Activated CD8-positive, alpha-beta memory T cell treated with anti-CD3 and anti-CD28 coated beads, Interleukin-2, amount 50 U/mL, for 24 hours (primary cell): ENCODE results near the gene SP140L.
"Not testable (repeated sequence)": the region's sequence is repeated elsewhere in the genome, so short reads cannot be mapped to it uniquely, and the experiment has no call there.

Source experiments
- DNase-seq: peaks from one replicate; pipeline ENCODE4 v3.0.0-alpha.2; 2020; ENCODE audit errors: extremely low read depth

The SP140L gene

GRCh38 chr2:230362030-230362691 lies 35.2 kb downstream of the SP140L start:
- no peak for DNase-seq

DNA sequence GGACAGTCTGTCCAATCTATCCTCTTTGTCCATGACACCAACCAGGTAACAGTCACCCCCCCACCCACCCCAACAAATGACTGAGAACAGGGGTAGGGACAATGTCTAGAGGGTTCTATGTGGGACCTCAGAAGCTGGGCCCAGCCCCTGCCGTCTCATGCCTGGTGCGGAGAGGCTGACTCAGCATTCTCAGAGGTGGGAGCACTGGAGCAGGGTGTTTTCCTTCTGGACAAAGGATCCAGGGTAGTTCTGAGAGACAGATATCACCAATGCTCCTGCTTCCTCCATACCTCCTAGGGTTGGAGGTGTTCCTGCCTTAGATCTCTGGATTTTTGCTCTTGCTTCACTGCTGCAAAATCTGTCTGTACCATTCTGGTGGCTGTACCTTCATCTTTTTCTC lies 55.1 kb downstream of the SP140L start:
- no peak for DNase-seq

DNA sequence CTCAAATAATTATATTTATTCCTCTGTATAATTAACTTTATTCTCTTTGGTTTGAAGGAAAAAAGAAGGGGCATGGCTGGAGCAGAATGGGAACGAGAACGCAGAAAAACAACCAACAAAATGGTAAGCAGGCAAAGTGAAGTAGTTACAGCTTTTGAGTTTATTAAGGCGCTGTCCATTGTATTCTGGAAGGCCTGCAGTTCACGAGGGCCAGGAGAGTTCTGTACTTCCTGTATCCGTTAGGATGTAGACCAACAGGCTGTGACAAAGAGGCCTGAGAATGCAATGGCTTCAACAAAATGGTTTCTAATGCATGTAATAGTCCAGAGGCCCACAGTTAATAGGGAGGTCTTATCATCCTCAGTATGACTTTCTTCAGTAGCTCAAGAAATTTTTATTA lies 56.5 kb downstream of the SP140L start:
- no peak for DNase-seq

- DNase-seq: no peak
Measured at GRCh38 chr2:230384986-230385385, 58.0 kb downstream of the SP140L start.

- no peak for DNase-seq
Measured at GRCh38 chr2:230394301-230394700, 67.3 kb downstream of the SP140L start.

DNA sequence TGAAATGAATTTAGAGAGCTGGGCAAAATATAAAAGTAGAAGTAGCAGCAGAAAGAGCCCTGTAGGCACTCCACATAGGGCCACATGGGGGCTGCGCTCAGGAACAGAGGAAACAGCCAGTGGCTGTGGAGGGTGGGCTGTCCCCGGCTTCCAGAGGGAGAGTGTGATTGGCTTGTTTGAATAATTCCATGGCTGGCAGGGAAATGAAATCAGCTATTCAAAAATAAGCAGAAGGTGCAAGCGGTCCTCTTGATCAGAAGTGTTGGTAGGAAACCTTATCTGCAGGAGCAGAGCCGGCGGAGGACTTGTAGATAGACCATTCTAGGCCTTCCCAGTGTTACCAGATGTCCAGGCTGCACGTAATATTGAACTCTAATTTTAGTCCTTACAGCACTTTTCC lies 71.7 kb downstream of the SP140L start:
- not testable (repeated sequence) for DNase-seq

GRCh38 chr2:230400041-230400440 lies 73.0 kb downstream of the SP140L start:
- DNase-seq: no peak

GRCh38 chr2:230400454-230400853 lies 73.5 kb downstream of the SP140L start:
- no peak for DNase-seq

DNA sequence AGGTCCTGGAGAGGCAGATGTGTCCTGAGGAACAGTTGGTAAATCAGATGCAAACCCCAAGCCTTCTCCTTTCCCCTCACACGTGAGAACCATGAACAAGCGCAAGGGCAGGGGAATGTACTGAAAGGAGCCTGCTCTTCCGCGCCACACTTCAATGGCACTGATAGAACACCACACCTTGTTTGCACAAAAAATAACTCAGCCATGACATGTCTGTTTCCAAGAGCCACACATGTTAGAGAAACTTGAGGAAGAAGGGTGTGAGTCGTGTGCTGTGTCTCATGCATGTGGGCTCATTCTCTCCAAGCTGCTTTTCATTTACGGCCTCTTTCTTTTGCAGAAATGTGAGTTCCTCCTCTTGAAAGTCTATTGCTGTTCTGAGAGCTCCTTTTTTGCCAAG lies 74.0 kb downstream of the SP140L start:
- DNase-seq: not testable (repeated sequence)

DNA sequence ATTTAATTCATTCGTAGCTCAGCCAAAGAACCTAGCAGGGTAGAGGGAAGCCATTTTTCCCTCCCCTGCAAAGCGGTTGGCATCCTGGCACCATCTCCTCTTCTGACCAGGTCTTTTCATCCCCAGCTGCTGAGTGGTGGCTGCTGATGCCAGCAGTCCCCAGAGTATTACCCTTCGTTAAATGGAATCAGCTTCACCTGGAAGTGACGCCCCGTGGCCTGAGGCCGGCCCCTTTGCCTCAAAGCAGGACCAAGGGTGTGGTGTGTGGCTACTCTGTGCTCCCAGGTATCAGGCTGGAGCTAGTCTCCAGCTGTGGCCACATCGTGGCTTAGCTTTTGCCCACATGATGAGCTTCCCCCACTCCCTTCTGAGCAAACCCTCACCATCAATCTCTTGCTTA lies 76.8 kb downstream of the SP140L start:
- DNase-seq: no peak

DNA sequence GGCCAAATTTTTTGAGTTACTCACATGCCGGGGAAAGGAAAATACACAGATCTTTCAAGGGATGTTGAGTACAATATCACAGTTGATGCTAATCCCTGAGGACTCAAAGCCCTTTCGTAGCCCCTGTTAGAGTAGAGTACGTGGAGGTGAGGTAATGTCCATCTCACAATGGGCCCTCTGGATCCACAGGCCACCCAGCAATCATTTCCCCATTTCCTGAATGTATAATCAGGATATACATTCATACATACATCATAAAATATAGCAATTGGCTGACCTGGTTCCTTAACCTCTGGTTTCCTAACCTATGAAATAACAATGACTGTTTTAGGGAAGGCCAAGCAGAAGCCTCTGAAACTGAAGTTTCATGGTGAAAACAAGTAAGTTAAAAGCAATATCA lies 78.8 kb downstream of the SP140L start:
- no peak for DNase-seq

- DNase-seq: no peak
Measured at GRCh38 chr2:230408244-230408842, 81.3 kb downstream of the SP140L start.

DNA sequence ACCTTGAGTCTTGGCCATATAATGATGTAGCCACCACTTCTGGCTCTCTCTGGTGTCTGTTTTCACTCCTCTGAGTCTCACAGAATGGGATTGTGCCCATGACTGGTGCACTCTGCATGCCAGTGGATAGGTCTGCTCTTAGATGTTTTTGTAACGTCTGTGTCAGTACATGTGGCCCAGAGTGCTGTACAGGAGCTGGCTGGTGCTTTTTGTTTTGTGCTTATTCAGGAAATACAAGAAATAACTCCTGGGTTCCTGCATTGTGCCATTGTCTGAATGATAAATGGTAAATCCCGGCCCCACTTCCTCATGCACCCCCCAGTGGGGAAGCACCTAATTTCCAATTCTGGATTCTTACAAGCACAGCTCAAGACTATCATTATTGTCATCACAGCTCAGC lies 82.3 kb downstream of the SP140L start:
- not testable (repeated sequence) for DNase-seq

GRCh38 chr2:230410263-230410662 lies 83.3 kb downstream of the SP140L start:
- no peak for DNase-seq

DNA sequence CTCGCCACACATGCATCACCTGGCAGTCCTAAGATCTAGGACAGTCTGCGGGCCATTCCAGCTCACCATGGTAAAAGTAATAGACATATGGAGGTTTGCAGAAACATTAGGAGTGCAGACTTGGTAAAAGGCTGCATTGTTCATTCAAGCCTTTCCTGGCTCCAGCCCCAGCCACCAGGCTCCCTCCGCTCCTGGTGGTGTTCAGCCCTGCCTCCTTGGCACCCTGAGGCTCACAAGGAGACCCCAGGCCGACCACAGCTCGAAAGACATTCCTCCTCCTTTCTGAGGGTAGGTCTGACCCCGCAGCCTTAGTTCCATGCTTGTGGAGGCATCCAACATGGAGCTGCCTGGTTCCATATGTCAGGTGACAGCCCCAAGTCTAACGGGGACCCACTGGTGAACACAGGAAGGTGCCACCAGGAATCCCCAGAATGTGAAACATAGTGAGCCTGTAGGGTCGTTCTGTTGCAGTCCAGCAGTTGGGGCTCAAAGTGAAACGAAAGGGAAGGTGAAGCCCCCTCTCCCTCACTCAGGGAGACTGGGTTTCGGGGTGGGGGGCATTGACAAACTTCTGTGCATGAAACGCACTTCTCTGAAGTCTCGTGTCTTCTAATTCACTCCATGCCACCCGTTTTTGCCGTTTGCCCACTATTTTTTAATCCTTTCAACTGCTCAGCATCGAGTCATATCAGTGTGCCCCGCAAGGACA lies 84.0 kb downstream of the SP140L start:
- no peak for DNase-seq

- DNase-seq: no peak
Measured at GRCh38 chr2:230411570-230412370, 84.8 kb downstream of the SP140L start.

- no peak for DNase-seq
Measured at GRCh38 chr2:230412371-230412711, 85.3 kb downstream of the SP140L start.

DNA sequence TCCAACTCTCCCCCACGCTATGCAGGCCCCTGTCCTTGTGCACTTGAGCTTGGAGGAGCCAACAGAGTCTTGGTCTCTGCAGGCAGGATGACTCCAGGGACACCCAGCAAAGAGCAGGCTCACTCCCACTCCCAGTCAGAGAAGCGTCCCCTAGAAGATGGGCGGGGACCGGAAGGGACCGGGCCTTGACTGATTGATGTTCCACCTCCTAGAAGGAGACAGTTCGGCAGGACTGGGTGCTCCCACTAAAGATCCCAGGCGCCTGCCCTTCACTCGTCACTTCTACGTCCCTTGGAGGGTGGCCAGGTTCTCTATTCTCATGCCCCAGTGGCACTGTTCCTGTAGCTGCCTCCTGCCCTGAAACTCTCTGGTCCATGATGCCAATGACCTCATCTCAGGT lies 85.9 kb downstream of the SP140L start:
- no peak for DNase-seq

GRCh38 chr2:230413479-230413878 lies 86.5 kb downstream of the SP140L start:
- DNase-seq: no peak

- no peak for DNase-seq
Measured at GRCh38 chr2:230414302-230414701, 87.3 kb downstream of the SP140L start.

GRCh38 chr2:230416061-230416721 lies 89.2 kb downstream of the SP140L start, which contains the start of gene SP100:
TSS of gene SP100 (plus strand) at chr2:230416201. CDS start at chr2:230416297, 96 bp downstream.
- peak; percentile 48 for DNase-seq

DNA sequence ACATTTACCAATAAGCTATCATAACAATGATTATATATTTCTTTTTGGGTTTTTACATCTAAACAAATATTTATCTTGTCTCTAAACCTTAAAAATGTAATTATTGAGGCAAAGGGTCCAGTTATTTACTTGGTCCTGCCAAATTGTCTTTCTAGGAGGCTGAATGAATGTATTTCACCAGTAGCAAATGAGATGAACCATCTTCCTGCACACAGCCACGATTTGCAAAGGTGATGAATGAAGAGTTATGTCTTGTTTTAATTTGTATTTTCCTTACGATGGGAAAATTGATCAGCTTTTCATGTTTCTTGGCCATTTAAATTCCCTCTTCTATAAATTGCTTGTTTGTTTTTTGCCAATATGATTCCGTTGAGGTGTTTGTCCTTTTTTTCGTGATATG lies 90.4 kb downstream of the SP140L start:
- no peak for DNase-seq
